Thoracic aorta (tissue), 2 donors: ENCODE measurements around the gene HECW1. TPM values are rescaled to one million over a fixed set of nuclear protein-coding genes. Genes with fewer than 3 reads are reported as not detected.

Experiments
- ATAC-seq: fragments of 150-250 bp; one replicate; pipeline ENCODE4 v1.8.0; 2017; ENCODE audit warnings: low read depth; ENCODE audit not compliant: insufficient number of reproducible peaks, low FRiP score
- DNase-seq: peaks from one replicate; pipeline ENCODE4 v3.0.0-alpha.2; 2020; ENCODE audit warnings: low spot score
- H3K27ac ChIP-seq, 2 donors: fragments of 200-600 bp; sonication (generic); 1 replicate in 1 of 2; 2 replicates in 1 of 2; pipeline ENCODE4 v1.5.1; 2016; ENCODE audit warnings: mild to moderate bottlenecking in 2 of 2, moderate library complexity in 2 of 2
- H3K27me3 ChIP-seq: fragments of 200-600 bp; sonication (generic); replicated peaks from 2 replicates; pipeline ENCODE4 v1.6.0; 2016; ENCODE audit warnings: mild to moderate bottlenecking; ENCODE audit not compliant: insufficient read depth
- H3K36me3 ChIP-seq: fragments of 200-600 bp; sonication (generic); one replicate; pipeline ENCODE4 v1.5.1; 2016
- H3K4me1 ChIP-seq, 2 donors: fragments of 200-600 bp; sonication (generic); 1 replicate in 1 of 2; 2 replicates in 1 of 2; pipeline versions ENCODE4 v1.5.1 to v1.6.0; 2016; ENCODE audit warnings: low read depth in 2 of 2, mild to moderate bottlenecking in 1 of 2; ENCODE audit not compliant: control insufficient read depth in 1 of 2
- H3K4me3 ChIP-seq: fragments of 200-600 bp; sonication (generic); 2 replicates; pipeline ENCODE4 v1.5.1; 2016; ENCODE audit warnings: mild to moderate bottlenecking
- H3K9me3 ChIP-seq: fragments of 200-600 bp; sonication (generic); 2 replicates; pipeline ENCODE4 v1.5.1; 2016
- CTCF ChIP-seq: fragments of 200-600 bp; sonication (generic); IDR thresholded peaks from one replicate; pipeline ENCODE4 v1.5.1; 2019; ENCODE audit warnings: antibody characterized with exemption
- total RNA-seq, 2 donors: library from RNA; depleted of rRNA; stranded (reverse); fragments of >200 nt; gene quantifications; one replicate each; pipeline versions ENCODE4 v1.1.0 to v1.2.3, GENCODE V29; 2016

HECW1 gene
- total RNA-seq, 2 donors from 2014 or later = 0.28 to 2.3 TPM

DNA sequence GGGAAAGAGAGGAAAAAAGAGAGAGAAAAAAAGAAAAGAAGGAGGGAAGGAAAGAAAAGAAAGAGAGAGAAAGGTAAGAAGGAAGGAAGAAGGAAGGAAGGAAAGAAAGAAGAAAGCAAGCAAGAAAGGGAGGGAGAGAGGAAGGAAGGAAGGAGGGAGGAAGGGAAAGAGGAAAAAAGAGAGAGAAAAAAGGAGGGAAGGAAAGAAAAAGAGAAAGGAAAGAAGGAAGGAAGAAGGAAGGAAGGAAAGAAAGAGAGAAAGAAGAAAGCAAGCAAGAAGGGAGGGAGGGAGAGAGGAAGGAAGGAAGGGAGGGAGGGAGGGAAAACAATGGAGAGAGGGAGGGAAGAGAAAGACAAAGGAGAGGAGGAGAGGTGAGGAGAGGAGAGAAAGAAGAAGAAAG is 135.3 kb downstream of the HECW1 start:
- no peak for TF ChIP-seq CTCF
- no peaks in the 10 kb centered on the region for H3K9me3 ChIP-seq
- no peak for ATAC-seq
- H3K27ac ChIP-seq = no peak overlapping the region
- H3K27me3 ChIP-seq = no peaks in the 10 kb centered on the region
- no peaks in the 10 kb centered on the region for H3K36me3 ChIP-seq
- H3K4me3 ChIP-seq = no peak overlapping the region
- no peak for DNase-seq
- H3K4me1 ChIP-seq = peaks cover 0 to 8% of the 10 kb centered on the region in 2 donors

DNA sequence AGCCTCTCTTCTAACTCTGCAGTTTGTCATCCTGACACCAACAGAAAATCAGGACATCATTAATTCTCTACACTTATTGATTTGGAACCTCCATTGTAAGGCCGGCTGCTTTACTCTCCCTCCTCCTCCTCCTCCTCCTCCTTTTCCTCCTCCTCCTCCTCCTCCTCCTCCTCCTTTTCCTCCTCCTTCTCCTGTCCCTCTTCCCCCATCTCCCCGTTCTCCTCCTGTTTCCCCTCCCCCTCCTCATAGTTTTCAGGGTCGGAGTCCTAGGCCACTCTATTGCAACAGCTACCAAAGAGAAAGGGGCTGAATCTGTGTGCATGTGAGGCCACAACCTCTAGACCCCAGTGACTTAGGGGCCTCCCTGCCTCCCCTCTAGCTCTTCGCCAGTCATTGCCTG is 136.1 kb downstream of the HECW1 start:
- H3K4me3 ChIP-seq = peak overlapping the region; percentile 54

GRCh38 chr7:43248961-43249822 is 136.7 kb downstream of the HECW1 start:
- Histone ChIP-seq H3K4me3 (peak overlapping the region; percentile 54), H3K4me1 (peaks cover 0 to 8% of the 10 kb centered on the region in 2 donors), H3K27me3 (no peaks in the 10 kb centered on the region), H3K27ac (no peak overlapping the region), H3K36me3 (no peaks in the 10 kb centered on the region), H3K9me3 (no peaks in the 10 kb centered on the region)
- ATAC-seq (no peak), DNase-seq (no peak)
- TF ChIP-seq CTCF = no peak

More for the DNA sequence above, 136.1 kb downstream of the HECW1 start:
- no peak for TF ChIP-seq CTCF
- Histone ChIP-seq H3K27me3 (no peaks in the 10 kb centered on the region), H3K36me3 (no peaks in the 10 kb centered on the region), H3K9me3 (no peaks in the 10 kb centered on the region), H3K4me1 (peaks cover 0 to 8% of the 10 kb centered on the region in 2 donors), H3K27ac (no peak overlapping the region)
- DNase-seq = no peak
- no peak for ATAC-seq

GRCh38 chr7:43249823-43250145 is 137.3 kb downstream of the HECW1 start:
- ATAC-seq = no peak
- Histone ChIP-seq H3K4me3 (peak overlapping the region; percentile 54), H3K27ac (no peak overlapping the region)

More at GRCh38 chr7:43249823-43250145, 137.3 kb downstream of the HECW1 start:
- Histone ChIP-seq H3K9me3 (no peaks in the 10 kb centered on the region), H3K4me1 (peaks cover 0 to 8% of the 10 kb centered on the region in 2 donors), H3K36me3 (no peaks in the 10 kb centered on the region), H3K27me3 (no peaks in the 10 kb centered on the region)
- TF ChIP-seq CTCF = no peak
- DNase-seq = no peak
